Aorta (tissue), 5 donors: ENCODE data around the gene ALAS2. TPM values are rescaled to one million over a fixed set of nuclear protein-coding genes. Genes with fewer than 3 reads are reported as not detected.
"Not testable (repeated sequence)": the region's sequence is repeated elsewhere in the genome, so short reads cannot be mapped to it uniquely, and the experiment has no call there.

ENCODE experiments used
- ATAC-seq: fragments of 200-7000 bp; cut with Tn5 transposase; one replicate; pipeline ENCODE4 v1.9.1; 2022; ENCODE audit warnings: moderate library complexity; ENCODE audit not compliant: low FRiP score
- DNase-seq, 2 donors: peaks; one replicate each; pipeline ENCODE4 v3.0.0-alpha.2; 2020
- H3K27ac ChIP-seq, 2 donors: one replicate each; pipeline ENCODE4 v1.5.1; 2013; ENCODE audit warnings: low read length in 2 of 2, mild to moderate bottlenecking in 2 of 2, moderate library complexity in 2 of 2, control low read depth in 1 of 2, inconsistent platforms in 1 of 2, low read depth in 1 of 2
- H3K27me3 ChIP-seq, 2 donors: one replicate each; pipeline ENCODE4 v1.6.1; 2013; ENCODE audit warnings: control low read depth in 1 of 2, low read length in 1 of 2, mild to moderate bottlenecking in 1 of 2, moderate library complexity in 1 of 2; ENCODE audit not compliant: insufficient read depth in 2 of 2, control insufficient read depth in 1 of 2
- H3K36me3 ChIP-seq, 2 donors: one replicate each; pipeline ENCODE4 v1.6.1; 2013; ENCODE audit warnings: control low read depth in 1 of 2, low read length in 1 of 2, mild to moderate bottlenecking in 1 of 2; ENCODE audit not compliant: insufficient read depth in 2 of 2, control insufficient read depth in 1 of 2
- H3K4me1 ChIP-seq, 2 donors: one replicate each; pipeline ENCODE4 v1.6.1; 2013; ENCODE audit warnings: low read length in 2 of 2, control low read depth in 1 of 2, mild to moderate bottlenecking in 1 of 2, moderate library complexity in 1 of 2; ENCODE audit not compliant: insufficient read depth in 2 of 2, control insufficient read depth in 1 of 2
- H3K4me3 ChIP-seq, 2 donors: one replicate each; pipeline ENCODE4 v1.5.1; 2013; ENCODE audit warnings: low read length in 2 of 2, control low read depth in 1 of 2, mild to moderate bottlenecking in 1 of 2
- H3K9me3 ChIP-seq: one replicate; pipeline ENCODE4 v1.6.1; 2013; ENCODE audit warnings: mild to moderate bottlenecking, low read length; ENCODE audit not compliant: control insufficient read depth
- WGBS, 2 donors: extraction: QIAGEN DNeasy Blood & Tissue Kit; methylation state at CpG; one replicate each; pipeline ENCODE4 v1.1.7; 2013; 5-methylcytosine and 5-hydroxymethylcytosine counted together
- intact Hi-C, 2 donors: fragments of 100-400 bp; cut with DNase I; formaldehyde crosslinking; loops; one replicate each; pipeline versions ENCODE4 v1.14.2 to v1.15.0; 2022
- polyA plus RNA-seq, 2 donors: library from polyadenylated mRNA; stranded (reverse); fragments of 200-250 nt; gene quantifications; one replicate each; pipeline ENCODE4 v1.2.3, GENCODE V29; 2013
- total RNA-seq, 2 donors: library from RNA; stranded (reverse); fragmentation: NEBNext Ultra II Directional; extraction: Animal tissue kit (Norgen Biotek cat#: 25700); gene quantifications; one replicate each; pipeline ENCODE4 v1.2.1, GENCODE V29; 2021
- donor health status: healthy with polysubstance abuse.
- donor health status: Bipolar disorder and iron deficiency.
- donor health status: DM: no; HTN: no; CAD: no.
- donor health status: DM: no; HTN: no; CAD: no.
- donor health status: DM: yes; HTN: yes; CAD: no.

The ALAS2 gene
- total and polyA plus RNA-seq, 4 donors = 2.5 to 10.4 TPM; not detected in 2

- no peaks in the 10 kb centered on the region for H3K36me3 ChIP-seq
- no peaks in the 10 kb centered on the region for H3K9me3 ChIP-seq
- intact Hi-C loops = no loop called here
- H3K4me1 ChIP-seq = no peaks in the 10 kb centered on the region
- DNase-seq = no peak
- no peaks in the 10 kb centered on the region for H3K27me3 ChIP-seq
- WGBS, 2 donors = 76 to 90% methylated on average over 6 of the region's 6 CpGs
- H3K4me3 ChIP-seq = no peak overlapping the region
- no peak for ATAC-seq
- no peak overlapping the region for H3K27ac ChIP-seq
Measured at GRCh38 chrX:54994668-54995351, 36.0 kb downstream of the ALAS2 start.

GRCh38 chrX:54994099-54994498 lies 36.7 kb downstream of the ALAS2 start, which contains the start of gene PFKFB1:
PFKFB1 (minus strand) TSS chrX:54994188; CDS start chrX:54994007, 181 bp downstream.
- no peaks in the 10 kb centered on the region for H3K27me3 ChIP-seq
- H3K36me3 ChIP-seq = no peaks in the 10 kb centered on the region
- H3K4me3 ChIP-seq = no peak within 1 kb of the TSS
- ATAC-seq = peak; percentile 38
- intact Hi-C loops = no loop called here
- H3K4me1 ChIP-seq = no peaks in the 10 kb centered on the region
- DNase-seq = no peak
- no peak within 1 kb of the TSS for H3K27ac ChIP-seq
- 79 to 96% methylated on average over 2 of the region's 2 CpGs for WGBS, 2 donors
- no peaks in the 10 kb centered on the region for H3K9me3 ChIP-seq

GRCh38 chrX:54992911-54993622 lies 37.7 kb downstream of the ALAS2 start:
- Histone ChIP-seq H3K9me3 (no peaks in the 10 kb centered on the region), H3K4me1 (no peaks in the 10 kb centered on the region), H3K27me3 (no peaks in the 10 kb centered on the region), H3K4me3 (no peak overlapping the region), H3K36me3 (no peaks in the 10 kb centered on the region), H3K27ac (no peak overlapping the region)
- WGBS, 2 donors = 84 to 97% methylated on average over 1 of the region's 1 CpG
- no peak for ATAC-seq
- DNase-seq = no peak
- intact Hi-C loops = no loop called here

DNA sequence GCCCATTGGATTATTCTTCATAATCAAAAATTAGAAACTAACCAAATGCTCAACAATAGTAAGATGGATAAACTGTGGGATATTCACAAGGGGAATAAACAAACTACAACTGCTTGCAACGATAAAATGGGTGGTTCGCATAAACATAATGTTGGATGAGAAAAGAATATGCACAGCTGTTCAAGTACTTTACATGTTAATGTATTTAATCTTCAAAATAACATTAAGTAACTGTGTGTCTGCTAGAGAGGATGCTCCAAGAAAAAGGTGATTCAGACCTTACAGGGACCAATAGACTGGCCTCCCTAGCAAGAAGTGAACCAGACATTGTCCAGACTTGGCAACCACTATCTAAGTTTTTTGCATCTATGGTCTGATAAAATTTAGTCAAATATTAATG lies 39.1 kb downstream of the ALAS2 start:
- no peaks in the 10 kb centered on the region for H3K9me3 ChIP-seq
- H3K36me3 ChIP-seq = no peaks in the 10 kb centered on the region
- no peak for DNase-seq
- H3K4me3 ChIP-seq = no peak overlapping the region
- no peak overlapping the region for H3K27ac ChIP-seq
- no peak for ATAC-seq
- H3K27me3 ChIP-seq = no peaks in the 10 kb centered on the region
- intact Hi-C loops = no loop called here
- H3K4me1 ChIP-seq = no peaks in the 10 kb centered on the region
- WGBS, 2 donors = 90 to 91% methylated on average over 2 of the region's 2 CpGs

DNA sequence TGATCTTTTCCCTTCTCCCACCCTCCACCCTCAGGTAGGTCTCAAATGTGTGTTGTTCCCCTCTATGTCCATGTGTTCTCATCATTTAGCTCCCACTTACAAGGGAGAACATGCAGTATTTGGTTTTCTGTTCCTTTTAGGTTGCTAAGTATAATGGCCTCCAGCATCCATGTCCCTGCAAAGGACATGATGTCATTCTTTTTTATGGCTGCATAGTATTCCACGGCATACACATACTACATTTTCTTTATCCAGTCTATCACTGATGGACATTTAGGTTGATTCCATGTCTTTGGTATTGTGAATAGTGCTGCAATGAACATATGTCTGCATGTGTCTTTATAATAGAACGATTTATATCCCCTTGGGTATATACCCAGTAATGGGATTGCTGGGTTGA lies 47.5 kb downstream of the ALAS2 start:
- ATAC-seq, H3K27me3 ChIP-seq, H3K9me3 ChIP-seq, H3K36me3 ChIP-seq, H3K4me1 ChIP-seq, DNase-seq, H3K27ac ChIP-seq, H3K4me3 ChIP-seq, intact Hi-C loops: not testable (repeated sequence)
- WGBS, 2 donors = 94 to 96% methylated on average over 2 of the region's 2 CpGs

GRCh38 chrX:54980334-54980733 lies 50.4 kb downstream of the ALAS2 start:
- H3K36me3 ChIP-seq = no peaks in the 10 kb centered on the region
- WGBS, 2 donors = 64 to 75% methylated on average over 6 of the region's 6 CpGs
- no peak for ATAC-seq
- no peaks in the 10 kb centered on the region for H3K9me3 ChIP-seq
- H3K27ac ChIP-seq = no peak overlapping the region
- intact Hi-C loops = no loop called here
- H3K27me3 ChIP-seq = no peaks in the 10 kb centered on the region
- DNase-seq = no peak
- H3K4me3 ChIP-seq = no peak overlapping the region
- H3K4me1 ChIP-seq = no peaks in the 10 kb centered on the region

DNA sequence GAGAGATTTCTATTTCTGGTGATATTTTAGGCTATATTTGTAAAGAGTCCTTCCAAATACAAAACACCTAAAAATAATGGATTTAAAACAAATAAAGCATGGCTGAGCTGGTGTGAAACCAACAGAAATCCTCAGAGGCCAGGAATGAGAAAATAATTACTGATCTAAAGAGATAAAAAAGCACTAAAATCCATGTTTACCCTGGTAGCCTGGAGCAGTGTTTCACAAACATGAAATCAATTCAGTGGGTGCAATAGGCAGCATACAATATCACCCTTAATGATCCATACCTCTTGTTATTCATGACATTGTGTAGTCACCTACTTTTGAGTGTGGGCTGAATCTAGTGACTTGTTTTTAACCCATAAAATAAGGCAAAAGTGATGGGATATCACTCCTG lies 51.3 kb downstream of the ALAS2 start:
- DNase-seq = no peak
- no peaks in the 10 kb centered on the region for H3K27me3 ChIP-seq
- H3K27ac ChIP-seq = no peak overlapping the region
- no peaks in the 10 kb centered on the region for H3K4me1 ChIP-seq
- no peaks in the 10 kb centered on the region for H3K9me3 ChIP-seq
- no peak for ATAC-seq
- intact Hi-C loops = no loop called here
- no peak overlapping the region for H3K4me3 ChIP-seq
- H3K36me3 ChIP-seq = no peaks in the 10 kb centered on the region

- ATAC-seq (no peak), DNase-seq (no peak)
- H3K36me3 ChIP-seq = no peaks in the 10 kb centered on the region
- no peaks in the 10 kb centered on the region for H3K4me1 ChIP-seq
- no peaks in the 10 kb centered on the region for H3K9me3 ChIP-seq
- H3K4me3 ChIP-seq = no peak overlapping the region
- intact Hi-C loops = no loop called here
- no peaks in the 10 kb centered on the region for H3K27me3 ChIP-seq
- H3K27ac ChIP-seq = no peak overlapping the region
Measured at GRCh38 chrX:54978448-54978847, 52.3 kb downstream of the ALAS2 start.

DNA sequence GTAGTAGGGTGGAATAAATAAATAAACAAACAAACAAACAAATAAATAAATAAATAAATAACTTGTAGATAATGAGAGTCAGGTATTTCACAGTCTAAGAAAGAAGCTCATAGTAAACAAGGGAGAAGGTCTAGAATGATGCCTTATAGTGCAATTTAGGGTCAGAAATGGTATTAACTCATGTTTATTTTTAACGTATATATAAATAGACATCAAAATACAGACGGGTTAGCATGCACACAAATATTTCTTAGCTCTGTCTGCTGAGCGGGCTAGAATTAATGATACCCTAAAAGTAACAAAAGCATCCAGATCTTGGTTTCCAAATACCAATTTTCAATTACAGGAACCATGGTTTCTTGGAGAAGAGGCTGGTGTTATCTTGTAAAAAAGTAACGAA lies 53.4 kb downstream of the ALAS2 start:
- intact Hi-C loops = no loop called here
- no peak for ATAC-seq
- 48 to 68% methylated on average over 4 of the region's 4 CpGs for WGBS, 2 donors
- no peaks in the 10 kb centered on the region for H3K4me1 ChIP-seq
- no peak overlapping the region for H3K4me3 ChIP-seq
- no peak overlapping the region for H3K27ac ChIP-seq
- H3K27me3 ChIP-seq = no peaks in the 10 kb centered on the region
- no peak for DNase-seq
- no peaks in the 10 kb centered on the region for H3K36me3 ChIP-seq
- H3K9me3 ChIP-seq = no peaks in the 10 kb centered on the region
